MV-4-11 (cell line): ENCODE results near the gene RUNX1.

Source experiments
- DNase-seq: peaks from one replicate; lab custom pipeline; 2025; lab: John Stamatoyannopoulos, UW

RUNX1 gene

GRCh38 chr21:35059742-35060141, 10.6 kb upstream of the RUNX1 start:
- no peak for DNase-seq

GRCh38 chr21:35058058-35058457, 9.0 kb upstream of the RUNX1 start:
- DNase-seq, result no peak

- peak; percentile 71 for DNase-seq
Observed at GRCh38 chr21:35057428-35057827, 8.3 kb upstream of the RUNX1 start.

- DNase-seq, result no peak
Observed at GRCh38 chr21:35053356-35054096, 4.4 kb upstream of the RUNX1 start.

- DNase-seq, result no peak
Observed at GRCh38 chr21:35052801-35053200, 3.7 kb upstream of the RUNX1 start.

GRCh38 chr21:35051287-35051818, 2.3 kb upstream of the RUNX1 start:
- DNase-seq, result peak; percentile 100

- peak; percentile 93 for DNase-seq
Observed at GRCh38 chr21:35050348-35051286, 1.5 kb upstream of the RUNX1 start.

- DNase-seq, result no peak
Observed at GRCh38 chr21:35048183-35048601, 910 bp downstream of the RUNX1 start.

- DNase-seq, result no peak
Observed at GRCh38 chr21:35046880-35047229, 2.2 kb downstream of the RUNX1 start.

GRCh38 chr21:35046263-35046624, 2.9 kb downstream of the RUNX1 start:
- peak; percentile 57 for DNase-seq

- DNase-seq, result no peak
Observed at GRCh38 chr21:35045542-35046262, 3.4 kb downstream of the RUNX1 start.

- DNase-seq, result peak; percentile 57
Observed at GRCh38 chr21:35044770-35045541, 4.1 kb downstream of the RUNX1 start.

- DNase-seq, result no peak
Observed at GRCh38 chr21:35044128-35044527, 5.0 kb downstream of the RUNX1 start.

- DNase-seq, result no peak
Observed at GRCh38 chr21:35043549-35043948, 5.6 kb downstream of the RUNX1 start.

GRCh38 chr21:35042836-35043235, 6.3 kb downstream of the RUNX1 start:
- no peak for DNase-seq

GRCh38 chr21:35041881-35042280, 7.2 kb downstream of the RUNX1 start:
- DNase-seq, result no peak

GRCh38 chr21:35041122-35041521, 8.0 kb downstream of the RUNX1 start:
- no peak for DNase-seq

- no peak for DNase-seq
Observed at GRCh38 chr21:35039595-35040289, 9.4 kb downstream of the RUNX1 start.

GRCh38 chr21:35038772-35039319, 10.3 kb downstream of the RUNX1 start:
- no peak for DNase-seq

- DNase-seq, result no peak
Observed at GRCh38 chr21:35037384-35037765, 11.7 kb downstream of the RUNX1 start.
